Mesenchymal stem cell (in vitro differentiated cells and primary cell): ENCODE data around the gene MPP3.
"Not testable (repeated sequence)": the region's sequence is repeated elsewhere in the genome, so short reads cannot be mapped to it uniquely, and the experiment has no call there.

Experiments
- DNase-seq: peaks from one replicate; pipeline ENCODE4 v3.0.0-alpha.2; 2013
- H2AFZ ChIP-seq: one replicate; pipeline ENCODE4 v1.6.1; 2013; ENCODE audit warnings: low read depth, mild to moderate bottlenecking, control low read depth, inconsistent platforms, low read length, moderate library complexity
- H2AK5ac ChIP-seq: 2 replicates; pipeline ENCODE4 v1.6.1; 2013; ENCODE audit warnings: low read length, moderate library complexity, mild to moderate bottlenecking, inconsistent platforms; ENCODE audit not compliant: severe bottlenecking
- H2BK120ac ChIP-seq: one replicate; pipeline ENCODE4 v1.6.1; 2013; ENCODE audit warnings: low read depth, mild to moderate bottlenecking, inconsistent platforms, low read length, moderate library complexity
- H2BK12ac ChIP-seq, 2 experiments: one replicate each; pipeline ENCODE4 v1.6.1; 2013; ENCODE audit warnings: inconsistent platforms in 2 of 2, low read length in 2 of 2, mild to moderate bottlenecking in 2 of 2, moderate library complexity in 2 of 2, control low read depth in 1 of 2
- H2BK15ac ChIP-seq: one replicate; pipeline ENCODE4 v1.6.1; 2013; ENCODE audit warnings: mild to moderate bottlenecking, low read depth, inconsistent platforms; ENCODE audit not compliant: poor library complexity, severe bottlenecking
- H2BK5ac ChIP-seq: 2 replicates; pipeline ENCODE4 v1.6.1; 2013; ENCODE audit warnings: low read depth, mild to moderate bottlenecking, low read length, control low read depth, inconsistent platforms; ENCODE audit not compliant: poor library complexity, severe bottlenecking
- H3K14ac ChIP-seq, 2 experiments: one replicate each; pipeline ENCODE4 v1.6.1; 2013; ENCODE audit warnings: inconsistent platforms in 2 of 2, low read length in 2 of 2, control low read depth in 1 of 2, mild to moderate bottlenecking in 1 of 2, moderate library complexity in 1 of 2
- H3K18ac ChIP-seq, 2 experiments: one replicate each; pipeline ENCODE4 v1.6.1; 2013; ENCODE audit warnings: inconsistent platforms in 2 of 2, low read length in 2 of 2, control low read depth in 1 of 2, low read depth in 1 of 2, mild to moderate bottlenecking in 1 of 2
- H3K23ac ChIP-seq, 2 experiments: one replicate each; pipeline ENCODE4 v1.6.1; 2013; ENCODE audit warnings: inconsistent platforms in 2 of 2, low read length in 2 of 2, mild to moderate bottlenecking in 2 of 2, moderate library complexity in 2 of 2, control low read depth in 1 of 2
- H3K27ac ChIP-seq: 2 replicates; pipeline ENCODE4 v1.5.1; 2013; ENCODE audit warnings: mild to moderate bottlenecking, moderate library complexity, low read length, control low read depth, inconsistent platforms; ENCODE audit not compliant: poor library complexity, severe bottlenecking
- H3K27me3 ChIP-seq, 2 experiments: 2 replicates each; pipeline versions ENCODE4 v1.6.1 to v1.7.0; 2013; ENCODE audit warnings: low read length in 2 of 2, mild to moderate bottlenecking in 2 of 2, moderate library complexity in 2 of 2, control low read depth in 1 of 2, inconsistent platforms in 1 of 2; ENCODE audit not compliant: control insufficient read depth in 1 of 2, insufficient read depth in 1 of 2
- H3K36me3 ChIP-seq, 2 experiments: 2 replicates each; pipeline versions ENCODE4 v1.6.1 to v1.7.0; 2013; ENCODE audit warnings: low read length in 2 of 2, control low read depth in 1 of 2, inconsistent platforms in 1 of 2, low read depth in 1 of 2, mild to moderate bottlenecking in 1 of 2; ENCODE audit not compliant: insufficient read depth in 2 of 2, control insufficient read depth in 1 of 2
- H3K4ac ChIP-seq, 2 experiments: one replicate each; pipeline ENCODE4 v1.6.1; 2013; ENCODE audit warnings: inconsistent platforms in 2 of 2, low read length in 2 of 2, mild to moderate bottlenecking in 2 of 2, moderate library complexity in 2 of 2, control low read depth in 1 of 2, low read depth in 1 of 2
- H3K4me1 ChIP-seq: 2 replicates; pipeline ENCODE4 v1.6.1; 2013; ENCODE audit warnings: low read depth, low read length, control low read depth; ENCODE audit not compliant: control insufficient read depth, insufficient read depth
- H3K4me2 ChIP-seq: 2 replicates; pipeline ENCODE4 v1.6.1; 2013; ENCODE audit warnings: low read length, mild to moderate bottlenecking, inconsistent platforms; ENCODE audit not compliant: poor library complexity, severe bottlenecking
- H3K4me3 ChIP-seq, 2 experiments: 2 replicates each; pipeline versions ENCODE4 v1.5.1 to v1.7.0; 2013; ENCODE audit warnings: low read length in 2 of 2, mild to moderate bottlenecking in 2 of 2, control low read depth in 1 of 2, low read depth in 1 of 2; ENCODE audit not compliant: insufficient read depth in 1 of 2
- H3K79me1 ChIP-seq: replicated peaks from 2 replicates; pipeline ENCODE4 v1.6.1; 2013; ENCODE audit warnings: mild to moderate bottlenecking, control low read depth, low read length, inconsistent platforms; ENCODE audit not compliant: poor library complexity, severe bottlenecking
- H3K9ac ChIP-seq: 2 replicates; pipeline ENCODE4 v1.7.0; 2013; ENCODE audit warnings: mild to moderate bottlenecking, low read length, moderate library complexity
- H3K9me3 ChIP-seq: 2 replicates; pipeline ENCODE4 v1.7.0; 2013; ENCODE audit warnings: mild to moderate bottlenecking, low read length; ENCODE audit not compliant: control insufficient read depth
- H4K8ac ChIP-seq: one replicate; pipeline ENCODE4 v1.6.1; 2013; ENCODE audit warnings: inconsistent platforms, mild to moderate bottlenecking, low read length, moderate library complexity
- H4K91ac ChIP-seq: one replicate; pipeline ENCODE4 v1.6.1; 2013; ENCODE audit warnings: mild to moderate bottlenecking, low read length, inconsistent platforms
- WGBS: methylation state at CpG from one replicate; pipeline ENCODE4 v1.1.7; 2013; ENCODE audit warnings: mixed read lengths; 5-methylcytosine and 5-hydroxymethylcytosine counted together

MPP3 gene

GRCh38 chr17:43800736-43801135 lies 32.2 kb downstream of the MPP3 start:
- no peak for DNase-seq
- 95% methylated on average over 3 of the region's 3 CpGs for WGBS

DNA sequence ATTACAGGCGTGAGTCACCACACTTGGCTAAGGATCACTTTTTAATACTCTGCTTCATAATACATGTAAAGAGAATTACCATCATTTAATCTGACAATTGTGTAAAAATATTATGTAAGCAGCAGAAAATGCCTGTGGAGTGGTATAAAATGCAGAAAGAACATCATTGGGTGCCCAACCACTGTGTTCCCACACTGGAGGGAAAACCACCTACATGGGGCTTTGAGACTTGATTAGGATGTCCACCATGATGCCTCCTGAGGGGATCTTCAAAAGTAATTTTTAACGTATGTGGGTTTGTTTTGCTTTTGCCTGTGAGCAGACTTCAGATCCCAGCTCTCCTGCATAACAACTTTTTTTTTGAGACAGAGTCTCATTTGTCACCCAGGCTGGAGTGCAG lies 33.9 kb downstream of the MPP3 start:
- H3K79me1 ChIP-seq: no peaks in the 10 kb centered on the region
- H3K4me3 ChIP-seq: no peak overlapping the region
- no peak overlapping the region for H2BK5ac ChIP-seq
- no peak overlapping the region for H3K4me2 ChIP-seq
- H3K36me3 ChIP-seq: peaks cover 6 to 40% of the 10 kb centered on the region in 2 experiments
- H2BK12ac ChIP-seq: no peak overlapping the region
- no peak overlapping the region for H4K91ac ChIP-seq
- H2AFZ ChIP-seq: no peak overlapping the region
- H3K23ac ChIP-seq: no peak overlapping the region
- H3K27ac ChIP-seq: no peak overlapping the region
- H3K4ac ChIP-seq: no peak overlapping the region
- no peak for DNase-seq
- no peaks in the 10 kb centered on the region for H3K4me1 ChIP-seq
- H3K27me3 ChIP-seq: no peaks in the 10 kb centered on the region
- no peak overlapping the region for H3K9ac ChIP-seq
- H2AK5ac ChIP-seq: no peak overlapping the region
- H3K18ac ChIP-seq: no peak overlapping the region
- H3K9me3 ChIP-seq: no peaks in the 10 kb centered on the region
- no peak overlapping the region for H2BK15ac ChIP-seq
- no peak overlapping the region for H2BK120ac ChIP-seq
- no peak overlapping the region for H4K8ac ChIP-seq
- H3K14ac ChIP-seq: no peak overlapping the region
- WGBS: no CpG with 5 or more reads among the region's 2 CpGs

More at GRCh38 chr17:43800736-43801135, 32.2 kb downstream of the MPP3 start:
- H3K4me1 ChIP-seq: no peaks in the 10 kb centered on the region
- no peak overlapping the region for H2AFZ ChIP-seq
- H4K8ac ChIP-seq: no peak overlapping the region
- H3K23ac ChIP-seq: no peak overlapping the region
- H3K18ac ChIP-seq: no peak overlapping the region
- no peak overlapping the region for H3K4ac ChIP-seq
- H2BK15ac ChIP-seq: no peak overlapping the region
- no peak overlapping the region for H2AK5ac ChIP-seq
- H2BK12ac ChIP-seq: no peak overlapping the region
- no peak overlapping the region for H3K14ac ChIP-seq
- no peaks in the 10 kb centered on the region for H3K27me3 ChIP-seq
- no peak overlapping the region for H3K4me3 ChIP-seq
- no peak overlapping the region for H4K91ac ChIP-seq
- no peak overlapping the region for H2BK5ac ChIP-seq
- no peak overlapping the region for H3K27ac ChIP-seq
- H3K4me2 ChIP-seq: no peak overlapping the region
- H3K9me3 ChIP-seq: no peaks in the 10 kb centered on the region
- no peak overlapping the region for H2BK120ac ChIP-seq
- no peak overlapping the region for H3K9ac ChIP-seq
- H3K79me1 ChIP-seq: no peaks in the 10 kb centered on the region
- H3K36me3 ChIP-seq: peaks cover 9 to 56% of the 10 kb centered on the region in 2 experiments

GRCh38 chr17:43798024-43798423 lies 34.9 kb downstream of the MPP3 start:
- DNase-seq, H2BK15ac ChIP-seq, H3K14ac ChIP-seq, H3K9me3 ChIP-seq, H2AFZ ChIP-seq, H3K4me3 ChIP-seq, H3K4me2 ChIP-seq, H3K27ac ChIP-seq, H3K18ac ChIP-seq, H2BK12ac ChIP-seq, H4K91ac ChIP-seq, H3K4me1 ChIP-seq, H3K9ac ChIP-seq, H3K4ac ChIP-seq, H3K27me3 ChIP-seq, H3K79me1 ChIP-seq, H2AK5ac ChIP-seq, H4K8ac ChIP-seq, H2BK120ac ChIP-seq, H2BK5ac ChIP-seq, H3K23ac ChIP-seq: not testable (repeated sequence)
- WGBS: 94% methylated on average over 9 of the region's 9 CpGs
- peaks cover 3 to 31% of the 10 kb centered on the region in 2 experiments for H3K36me3 ChIP-seq

DNA sequence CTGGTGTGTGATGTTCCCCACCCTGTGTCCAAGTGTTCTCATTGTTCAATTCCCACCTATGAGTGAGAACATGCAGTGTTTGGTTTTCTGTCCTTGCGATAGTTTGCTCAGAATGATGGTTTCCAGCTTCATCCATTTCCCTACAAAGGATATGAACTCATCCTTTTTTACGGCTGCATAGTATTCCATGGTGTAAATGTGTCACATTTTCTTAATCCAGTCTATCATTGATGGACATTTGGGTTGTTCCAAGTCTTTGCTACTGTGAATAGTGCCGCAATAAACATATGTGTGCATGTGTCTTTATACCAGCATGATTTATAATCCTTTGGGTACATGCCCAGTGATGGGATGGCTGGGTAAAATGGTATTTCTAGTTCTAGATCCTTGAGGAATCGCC lies 40.3 kb downstream of the MPP3 start:
- H2BK15ac ChIP-seq, H3K4me2 ChIP-seq: not testable (repeated sequence)

More for the DNA sequence above, 40.3 kb downstream of the MPP3 start:
- H3K4me1 ChIP-seq, H3K79me1 ChIP-seq, H3K27ac ChIP-seq, H4K91ac ChIP-seq, H2AFZ ChIP-seq, H2BK12ac ChIP-seq, H2AK5ac ChIP-seq, H3K14ac ChIP-seq, H3K18ac ChIP-seq, H3K27me3 ChIP-seq, H4K8ac ChIP-seq, DNase-seq, H3K9me3 ChIP-seq, H3K9ac ChIP-seq, H2BK120ac ChIP-seq, H3K4me3 ChIP-seq, H3K23ac ChIP-seq, H3K36me3 ChIP-seq, H3K4ac ChIP-seq, H2BK5ac ChIP-seq: not testable (repeated sequence)
- 86% methylated on average over 1 of the region's 4 CpGs for WGBS
